ENCODE data around the gene MMP28. TPM values are rescaled to one million over a fixed set of nuclear protein-coding genes. Genes with fewer than 3 reads are reported as not detected.

Gene MMP28
- total RNA-seq, 2 donors from 2014 or later, result 8.3 to 15.2 TPM

- Histone ChIP-seq H3K27me3 (no peaks in the 10 kb centered on the region), H3K4me1 (peaks cover 11% of the 10 kb centered on the region), H3K36me3 (replicated peaks in 1 of 2; ENCODE audit: insufficient read depth in 1 of 2, low read depth in 2 of 2) (no peaks in the 10 kb centered on the region), H3K4me3 (peak overlapping the region; percentile 8 to 19), H3K9me3 (no peaks in the 10 kb centered on the region), H3K27ac (peak overlapping the region in 3 of 4 donors; percentile 20 to 66 (median 55))
- DNase-seq (peak; percentile 89 to 94 (median 90)), ATAC-seq (peak; percentile 97)
- intact Hi-C loops (cut with DNase I), result no loop called here
- peak in 2 of 3 donors; percentile 27 to 34 for TF ChIP-seq POLR2A (IDR thresholded peaks at IDR 0.05)
- peak; percentile 92 to 99 (median 97) for TF ChIP-seq CTCF (IDR thresholded peaks at IDR 0.05)
- 3 to 8% methylated on average over 38 to 71 of the region's 75 CpGs for WGBS, 2 donors
These were observed 31.1 kb downstream of the MMP28 start for GRCh38 chr17:35764123-35764991.

DNA sequence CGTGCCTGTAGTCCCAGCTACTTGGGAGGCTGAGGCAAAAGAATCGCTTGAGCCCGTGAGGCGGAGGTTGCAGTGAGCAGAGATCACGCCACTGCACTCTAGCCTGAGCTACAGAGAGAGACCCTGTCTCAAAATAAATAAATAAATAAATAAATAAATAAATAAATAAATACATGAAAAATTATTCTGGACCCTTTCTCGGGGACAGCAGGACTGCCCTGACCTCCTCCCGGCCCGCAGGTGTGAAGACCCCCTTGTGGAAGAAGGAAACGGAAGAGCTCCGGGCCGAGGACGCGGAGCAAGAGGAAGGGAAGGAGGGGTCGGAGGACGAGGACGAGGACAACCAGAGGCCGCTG is 31.7 kb downstream of the MMP28 start:
- Histone ChIP-seq H3K4me3 (no peak overlapping the region), H3K4me1 (peaks cover 11% of the 10 kb centered on the region), H3K27ac (peak overlapping the region in 1 of 4 donors; percentile 55), H3K27me3 (no peaks in the 10 kb centered on the region), H3K36me3 (replicated peaks in 1 of 2; ENCODE audit: insufficient read depth in 1 of 2, low read depth in 2 of 2) (no peaks in the 10 kb centered on the region), H3K9me3 (no peaks in the 10 kb centered on the region)
- no peak for DNase-seq
- WGBS, 2 donors, result 33 to 34% methylated on average over 16 to 17 of the region's 17 CpGs
- TF ChIP-seq POLR2A (IDR thresholded peaks at IDR 0.05), result no peak
- TF ChIP-seq CTCF (IDR thresholded peaks at IDR 0.05), result no peak
- intact Hi-C loops (cut with DNase I), result no loop called here
- no peak for ATAC-seq

DNA sequence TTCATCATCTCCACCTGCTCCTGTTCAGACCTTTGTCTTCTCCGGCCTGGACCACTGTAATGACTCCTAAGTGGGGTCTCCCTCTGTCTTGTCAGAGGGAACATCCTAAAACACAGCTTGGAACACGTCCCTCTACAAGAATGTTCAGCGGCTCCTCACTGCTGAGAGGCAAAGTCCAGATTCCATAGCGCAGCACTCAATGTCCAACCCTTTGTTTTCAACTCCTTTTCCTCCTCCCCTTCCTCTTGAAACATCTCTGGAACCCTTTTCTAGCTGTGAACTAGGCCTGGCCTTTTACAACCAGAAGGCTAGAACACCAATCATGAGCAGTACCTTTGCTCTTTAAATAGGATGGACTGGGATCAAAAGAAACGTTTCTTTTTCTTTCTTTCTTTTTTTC is 33.8 kb downstream of the MMP28 start:
- H3K27ac ChIP-seq, result no peak overlapping the region
- ATAC-seq, result no peak
- no peak for DNase-seq
- H3K27me3 ChIP-seq, result no peaks in the 10 kb centered on the region
- H3K36me3 ChIP-seq (replicated peaks in 1 of 2; ENCODE audit: insufficient read depth in 1 of 2, low read depth in 2 of 2), result no peaks in the 10 kb centered on the region
- TF ChIP-seq POLR2A (IDR thresholded peaks at IDR 0.05) (no peak), CTCF (IDR thresholded peaks at IDR 0.05) (no peak)
- 73 to 77% methylated on average over 5 of the region's 5 CpGs for WGBS, 2 donors
- peaks cover 11% of the 10 kb centered on the region for H3K4me1 ChIP-seq
- intact Hi-C loops (cut with DNase I), result no loop called here
- H3K9me3 ChIP-seq, result no peaks in the 10 kb centered on the region
- no peak overlapping the region for H3K4me3 ChIP-seq

DNA sequence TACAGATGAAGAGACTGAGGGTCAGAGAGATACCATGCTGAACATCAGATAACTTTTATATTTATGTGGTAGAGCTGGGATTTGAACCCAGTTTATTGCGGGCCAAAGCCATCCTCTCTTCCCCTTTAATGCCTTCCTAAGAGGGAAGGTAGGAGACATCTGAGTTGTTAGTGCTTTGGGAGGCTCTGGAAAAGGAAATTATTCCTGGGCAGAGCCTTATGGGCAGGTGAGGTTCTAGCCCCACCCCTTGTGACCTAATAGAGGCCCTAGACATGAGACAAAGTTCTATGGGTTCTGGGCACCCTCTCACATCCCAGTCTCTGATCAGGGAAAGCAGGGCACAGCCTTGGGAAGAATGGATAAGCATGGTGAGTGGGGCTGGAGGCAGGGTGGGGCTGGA is 34.9 kb downstream of the MMP28 start, which contains the start of gene C17orf50:
TSS of gene C17orf50 (plus strand) at position 301 of the 400 bp plus-strand sequence. CDS start at position 356, 55 bp downstream.
- H3K27me3 ChIP-seq, result no peaks in the 10 kb centered on the region
- DNase-seq, result no peak
- ATAC-seq, result no peak
- intact Hi-C loops (cut with DNase I), result no loop called here
- H3K36me3 ChIP-seq (replicated peaks in 1 of 2; ENCODE audit: insufficient read depth in 1 of 2, low read depth in 2 of 2), result no peaks in the 10 kb centered on the region
- no peak within 1 kb of the TSS for H3K4me3 ChIP-seq
- H3K27ac ChIP-seq, result no peak within 1 kb of the TSS
- H3K4me1 ChIP-seq, result peaks cover 11% of the 10 kb centered on the region
- no peaks in the 10 kb centered on the region for H3K9me3 ChIP-seq
- 88 to 100% methylated on average over 1 of the region's 1 CpG for WGBS, 2 donors
- no peak for TF ChIP-seq POLR2A (IDR thresholded peaks at IDR 0.05)
- TF ChIP-seq CTCF (IDR thresholded peaks at IDR 0.05), result no peak

DNA sequence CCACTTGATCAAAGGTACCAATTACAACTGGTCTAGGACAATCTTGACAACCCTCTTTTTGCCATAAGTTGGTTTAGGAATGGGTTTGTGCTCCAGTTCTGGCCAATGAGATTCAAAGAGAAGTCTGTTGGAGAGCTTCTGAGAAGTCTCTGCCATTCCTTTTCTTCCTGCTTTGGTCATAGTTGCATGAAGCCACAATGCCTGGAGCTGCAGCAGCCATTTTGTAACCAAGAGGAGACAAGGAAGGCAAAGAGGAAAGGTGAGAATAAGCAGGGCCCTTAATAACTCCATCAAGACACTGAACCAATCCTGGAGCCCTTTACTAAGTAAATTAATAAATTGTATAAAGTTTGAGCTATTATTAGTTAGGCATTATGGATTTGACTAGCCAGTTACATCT is 38.2 kb downstream of the MMP28 start:
- intact Hi-C loops (cut with DNase I), result no loop called here
- no peaks in the 10 kb centered on the region for H3K36me3 ChIP-seq (replicated peaks in 1 of 2; ENCODE audit: insufficient read depth in 1 of 2, low read depth in 2 of 2)
- no peaks in the 10 kb centered on the region for H3K9me3 ChIP-seq
- no peaks in the 10 kb centered on the region for H3K27me3 ChIP-seq
- TF ChIP-seq POLR2A (IDR thresholded peaks at IDR 0.05) (no peak), CTCF (IDR thresholded peaks at IDR 0.05) (no peak)
- ATAC-seq (no peak), DNase-seq (no peak)
- no peak overlapping the region for H3K4me3 ChIP-seq
- no peak overlapping the region for H3K27ac ChIP-seq
- H3K4me1 ChIP-seq, result peaks cover 7% of the 10 kb centered on the region

All from body of pancreas (tissue), 4 donors.